ENCODE data around the gene KLLN. TPM values are rescaled to one million over a fixed set of nuclear protein-coding genes. Genes with fewer than 3 reads are reported as not detected.

Gene KLLN
- total and polyA plus RNA-seq, 9 of the 15 experiments (the other 6 are each of a cell fraction or from before 2014, with no cell fraction given) = 0.07 to 0.40 (median 0.25) TPM

GRCh38 chr10:87896216-87896615 is 32.9 kb upstream of the KLLN start:
- ATAC-seq (no peak), FAIRE-seq (no peak), DNase-seq (ENCODE audit: extremely low read depth in 1 of 4, low spot score in 3 of 4) (no peak)
- Histone ChIP-seq H3K4me3 (no peak overlapping the region), H3K9me1 (ENCODE audit: control insufficient read depth, insufficient read depth, low read length) (no peaks in the 10 kb centered on the region), H3K27me3 (ENCODE audit: control insufficient read depth in 2 of 2, insufficient read depth in 2 of 2, low read length in 2 of 2) (no peaks in the 10 kb centered on the region), H3K4me1 (replicated peaks in 1 of 2; ENCODE audit: control insufficient read depth in 2 of 2, insufficient read depth in 2 of 2, low read length in 2 of 2) (no peaks in the 10 kb centered on the region), H4K20me1 (replicated peaks; ENCODE audit: control insufficient read depth, insufficient read depth, low read length) (no peaks in the 10 kb centered on the region), H3K27ac (ENCODE audit: extremely low read depth, low read depth, low read length) (no peak overlapping the region), H2AFZ (ENCODE audit: low read depth, low read length) (no peak overlapping the region), H3K79me2 (ENCODE audit: control insufficient read depth, insufficient read depth, low read length) (peaks cover 5% of the 10 kb centered on the region; the same call in 2 of the 3 replicates), H3K36me3 (ENCODE audit: control insufficient read depth, insufficient read depth, low read length) (no peaks in the 10 kb centered on the region), H3K4me2 (ENCODE audit: insufficient read depth, low read length) (no peak overlapping the region), H3K9me3 (replicated peaks; ENCODE audit: control insufficient read depth, insufficient read depth, low read depth, low read length) (no peaks in the 10 kb centered on the region), H3K9ac (ENCODE audit: insufficient read depth in 1 of 2, low read depth in 2 of 2, low read length in 2 of 2) (no peak overlapping the region)
- POLR2A ChIA-PET = no interaction called here
- WGBS (ENCODE audit: insufficient coverage, low coverage, missing lambda C conversion rate) = 94% methylated on average over 2 of the region's 2 CpGs
- no TSS peak for BruUV-seq (replicated peaks)
- intact Hi-C loops (cut with micrococcal nuclease) (no loop called here), in situ Hi-C loops (cut with MboI) (no loop called here)
- CTCF ChIA-PET (ENCODE audit: low intra/inter-chr PET ratio) = no interaction called here
- TF ChIP-seq KAT2B (IDR thresholded peaks at IDR 0.05; ENCODE audit: low read depth, low read length) (no peak), JUN (IDR thresholded peaks at IDR 0.05; ENCODE audit: borderline replicate concordance, low read depth, low read length) (no peak), JUN (CRISPR knock-in tag; IDR thresholded peaks at IDR 0.05; ENCODE audit: borderline replicate concordance) (no peak), ZNF780A (CRISPR knock-in tag; IDR thresholded peaks at IDR 0.05) (no peak), SIN3B (IDR thresholded peaks at IDR 0.05; ENCODE audit: low read depth) (no peak)

GRCh38 chr10:87895430-87895829 is 32.1 kb upstream of the KLLN start:
- ChIA-PET POLR2A (no interaction called here), CTCF (ENCODE audit: low intra/inter-chr PET ratio) (no interaction called here)
- no peaks in the 10 kb centered on the region for H3K9me1 ChIP-seq (ENCODE audit: control insufficient read depth, insufficient read depth, low read length)
- H3K4me3 ChIP-seq = no peak overlapping the region
- H3K9ac ChIP-seq (ENCODE audit: insufficient read depth in 1 of 2, low read depth in 2 of 2, low read length in 2 of 2) = no peak overlapping the region
- peaks cover 5% of the 10 kb centered on the region; the same call in 2 of the 3 replicates for H3K79me2 ChIP-seq (ENCODE audit: control insufficient read depth, insufficient read depth, low read length)
- no peaks in the 10 kb centered on the region for H3K27me3 ChIP-seq (ENCODE audit: control insufficient read depth in 2 of 2, insufficient read depth in 2 of 2, low read length in 2 of 2)
- no peaks in the 10 kb centered on the region for H4K20me1 ChIP-seq (replicated peaks; ENCODE audit: control insufficient read depth, insufficient read depth, low read length)
- intact Hi-C loops (cut with micrococcal nuclease) (no loop called here), in situ Hi-C loops (cut with MboI) (no loop called here)
- no peak overlapping the region for H3K27ac ChIP-seq (ENCODE audit: extremely low read depth, low read depth, low read length)
- TSS peak; percentile 7 for BruUV-seq (replicated peaks)
- H3K4me2 ChIP-seq (ENCODE audit: insufficient read depth, low read length) = no peak overlapping the region
- DNase-seq (ENCODE audit: extremely low read depth in 1 of 4, low spot score in 3 of 4) = no peak
- no peaks in the 10 kb centered on the region for H3K4me1 ChIP-seq (replicated peaks in 1 of 2; ENCODE audit: control insufficient read depth in 2 of 2, insufficient read depth in 2 of 2, low read length in 2 of 2)
- WGBS (ENCODE audit: insufficient coverage, low coverage, missing lambda C conversion rate) = 86% methylated on average over 1 of the region's 1 CpG
- no peak for FAIRE-seq
- no peak for ATAC-seq
- no peak overlapping the region for H2AFZ ChIP-seq (ENCODE audit: low read depth, low read length)
- H3K36me3 ChIP-seq (ENCODE audit: control insufficient read depth, insufficient read depth, low read length) = no peaks in the 10 kb centered on the region
- H3K9me3 ChIP-seq (replicated peaks; ENCODE audit: control insufficient read depth, insufficient read depth, low read depth, low read length) = no peaks in the 10 kb centered on the region
- TF ChIP-seq OTX1 (CRISPR knock-in tag; IDR thresholded peaks at IDR 0.05) (no peak), GTF2A2 (tag; IDR thresholded peaks at IDR 0.05) (no peak), YY1 (IDR thresholded peaks at IDR 0.05; ENCODE audit: borderline replicate concordance in 1 of 3, control insufficient read depth in 1 of 3, extremely low read depth in 1 of 3, insufficient read depth in 3 of 3, insufficient read length in 1 of 3, insufficient replicate concordance in 2 of 3, low read depth in 1 of 3, low read length in 2 of 3) (no peak), BRF2 (IDR thresholded peaks at IDR 0.05; ENCODE audit: borderline replicate concordance, insufficient read depth, insufficient read length) (no peak), HMBOX1 (IDR thresholded peaks at IDR 0.05) (no peak), DEAF1 (CRISPR knock-in tag; IDR thresholded peaks at IDR 0.05) (no peak), PCBP1 (IDR thresholded peaks at IDR 0.05; ENCODE audit: low read depth, low read length, poor library complexity, severe bottlenecking) (no peak), EGR1 (conservative IDR thresholded peaks at IDR 0.05) (no peak)
